Glutamatergic neuron (in vitro differentiated cells): ENCODE results near the gene FGGY. TPM values are rescaled to one million over a fixed set of nuclear protein-coding genes. Genes with fewer than 3 reads are reported as not detected.

Experiments used
- DNase-seq: peaks from one replicate; pipeline ENCODE4 v3.0.0; 2022
- H3K27ac Mint-ChIP-seq: one replicate; pipeline ENCODE4 v1.8.0; 2020; ENCODE audit warnings: mild to moderate bottlenecking, mixed read lengths, inconsistent platforms; ENCODE audit not compliant: unreplicated experiment
- H3K27me3 Mint-ChIP-seq: one replicate; pipeline ENCODE4 v1.8.0; 2020; ENCODE audit warnings: mild to moderate bottlenecking, moderate library complexity, mixed read lengths, inconsistent platforms; ENCODE audit not compliant: unreplicated experiment
- H3K36me3 Mint-ChIP-seq: one replicate; pipeline ENCODE4 v1.8.0; 2020; ENCODE audit warnings: mild to moderate bottlenecking, mixed read lengths, inconsistent platforms; ENCODE audit not compliant: unreplicated experiment
- H3K4me1 Mint-ChIP-seq: one replicate; pipeline ENCODE4 v1.8.0; 2020; ENCODE audit warnings: mild to moderate bottlenecking, low read depth, mixed read lengths, inconsistent platforms; ENCODE audit not compliant: unreplicated experiment
- H3K4me3 Mint-ChIP-seq: one replicate; pipeline ENCODE4 v1.8.0; 2020; ENCODE audit warnings: mild to moderate bottlenecking, mixed read lengths, inconsistent platforms; ENCODE audit not compliant: unreplicated experiment
- H3K9me3 Mint-ChIP-seq: one replicate; pipeline ENCODE4 v1.8.0; 2020; ENCODE audit warnings: mild to moderate bottlenecking, moderate library complexity, mixed read lengths, inconsistent platforms; ENCODE audit not compliant: unreplicated experiment
- total RNA-seq: library from RNA; stranded (reverse); fragmentation: NEBNext Ultra II Directional; extraction: Animal tissue kit (Norgen Biotek cat#: 25700); gene quantifications from one replicate; pipeline ENCODE4 v1.2.1, GENCODE V29; 2021; ENCODE audit not compliant: unreplicated experiment
- TF ChIP-seq, protein P1 (sequence below): fragments of 200-600 bp; sonication (generic); IDR thresholded peaks from one replicate; pipeline ENCODE4 v1.5.0; 2021; ENCODE audit not compliant: partially characterized antibody, unreplicated experiment

FGGY gene
- total RNA-seq, 1 donor from 2014 or later: 11.6 TPM

DNA sequence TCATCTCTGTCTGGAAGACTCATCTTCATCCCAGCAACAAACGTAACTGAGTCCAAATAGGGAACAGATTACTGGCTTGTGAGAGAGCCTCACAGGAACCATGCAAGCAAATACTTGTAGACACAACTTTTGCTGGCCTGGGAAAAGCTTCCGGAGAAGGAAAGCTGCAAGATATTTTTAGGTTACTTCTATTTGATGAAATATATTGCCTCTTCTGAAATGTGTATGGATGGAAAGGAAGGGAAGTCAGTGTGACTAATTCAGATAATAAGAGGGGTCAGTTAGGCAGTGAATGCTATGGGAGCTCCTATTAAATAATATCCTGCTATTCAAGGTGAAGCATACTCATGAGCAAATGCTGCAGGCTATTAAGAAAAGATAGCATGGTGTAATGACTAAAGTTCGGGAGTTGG, 20.4 kb upstream of the FGGY start:
- Mint-ChIP-seq H3K9me3 (no peaks in the 10 kb centered on the region), H3K36me3 (no peaks in the 10 kb centered on the region), H3K27ac (no peak overlapping the region), H3K27me3 (no peaks in the 10 kb centered on the region), H3K4me1 (peaks cover 9% of the 10 kb centered on the region), H3K4me3 (no peak overlapping the region)
- DNase-seq: no peak
- TF ChIP-seq, protein P1, sequence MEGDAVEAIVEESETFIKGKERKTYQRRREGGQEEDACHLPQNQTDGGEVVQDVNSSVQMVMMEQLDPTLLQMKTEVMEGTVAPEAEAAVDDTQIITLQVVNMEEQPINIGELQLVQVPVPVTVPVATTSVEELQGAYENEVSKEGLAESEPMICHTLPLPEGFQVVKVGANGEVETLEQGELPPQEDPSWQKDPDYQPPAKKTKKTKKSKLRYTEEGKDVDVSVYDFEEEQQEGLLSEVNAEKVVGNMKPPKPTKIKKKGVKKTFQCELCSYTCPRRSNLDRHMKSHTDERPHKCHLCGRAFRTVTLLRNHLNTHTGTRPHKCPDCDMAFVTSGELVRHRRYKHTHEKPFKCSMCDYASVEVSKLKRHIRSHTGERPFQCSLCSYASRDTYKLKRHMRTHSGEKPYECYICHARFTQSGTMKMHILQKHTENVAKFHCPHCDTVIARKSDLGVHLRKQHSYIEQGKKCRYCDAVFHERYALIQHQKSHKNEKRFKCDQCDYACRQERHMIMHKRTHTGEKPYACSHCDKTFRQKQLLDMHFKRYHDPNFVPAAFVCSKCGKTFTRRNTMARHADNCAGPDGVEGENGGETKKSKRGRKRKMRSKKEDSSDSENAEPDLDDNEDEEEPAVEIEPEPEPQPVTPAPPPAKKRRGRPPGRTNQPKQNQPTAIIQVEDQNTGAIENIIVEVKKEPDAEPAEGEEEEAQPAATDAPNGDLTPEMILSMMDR: no peak

DNA sequence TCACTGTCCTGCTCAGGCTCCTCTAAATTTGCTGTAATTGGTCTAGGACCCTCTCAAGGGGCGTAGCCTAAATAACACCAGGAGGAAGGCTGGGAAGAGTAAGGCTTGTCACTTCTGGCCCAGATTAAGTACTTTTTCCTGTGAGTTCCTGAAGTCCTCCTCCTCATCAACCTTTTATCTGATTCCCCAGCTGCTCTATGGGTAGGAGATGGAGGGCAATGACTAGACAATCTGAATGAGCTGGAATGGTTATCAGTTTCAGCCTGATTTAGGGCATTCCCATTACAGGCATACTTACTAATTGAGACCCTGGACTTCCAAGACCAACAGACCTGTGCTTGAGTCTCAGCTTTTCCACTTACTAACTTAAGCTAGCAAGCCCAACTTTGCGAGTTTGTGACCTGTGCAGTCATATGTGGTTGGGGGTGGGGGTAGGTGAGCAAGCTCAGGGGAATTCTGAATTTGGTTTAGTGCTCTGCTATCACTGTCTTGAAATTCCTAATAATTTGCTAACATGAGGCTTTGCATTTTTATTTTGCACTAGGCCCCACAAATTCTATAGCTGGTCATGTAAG, 18.0 kb upstream of the FGGY start:
- TF ChIP-seq, protein P1: no peak
- Mint-ChIP-seq H3K27ac (no peak overlapping the region), H3K36me3 (no peaks in the 10 kb centered on the region), H3K9me3 (no peaks in the 10 kb centered on the region), H3K4me1 (peaks cover 3% of the 10 kb centered on the region), H3K27me3 (no peaks in the 10 kb centered on the region), H3K4me3 (no peak overlapping the region)
- DNase-seq: no peak

DNA sequence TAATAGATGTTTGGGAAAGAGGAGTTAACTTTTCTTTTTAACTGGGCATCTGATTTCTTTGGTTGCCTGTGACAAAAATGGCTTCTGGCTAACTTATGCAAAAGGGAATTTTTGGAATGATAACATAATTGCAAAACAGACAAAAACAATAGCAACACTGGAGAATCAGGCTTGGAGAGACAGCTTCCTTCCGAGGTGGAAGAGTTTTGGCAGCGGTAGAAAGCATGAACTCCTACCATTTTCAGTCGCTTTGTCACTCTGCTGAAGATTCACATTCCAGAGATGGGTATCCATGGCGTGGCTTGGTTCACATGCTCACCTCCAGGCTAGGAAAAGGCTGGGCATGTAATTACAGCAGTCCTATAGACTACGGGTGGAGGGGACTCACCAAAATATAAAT, 17.2 kb upstream of the FGGY start:
- Mint-ChIP-seq H3K36me3 (no peaks in the 10 kb centered on the region), H3K4me1 (peaks cover 3% of the 10 kb centered on the region), H3K9me3 (no peaks in the 10 kb centered on the region), H3K4me3 (no peak overlapping the region), H3K27me3 (no peaks in the 10 kb centered on the region), H3K27ac (no peak overlapping the region)
- TF ChIP-seq, protein P1: no peak
- no peak for DNase-seq

DNA sequence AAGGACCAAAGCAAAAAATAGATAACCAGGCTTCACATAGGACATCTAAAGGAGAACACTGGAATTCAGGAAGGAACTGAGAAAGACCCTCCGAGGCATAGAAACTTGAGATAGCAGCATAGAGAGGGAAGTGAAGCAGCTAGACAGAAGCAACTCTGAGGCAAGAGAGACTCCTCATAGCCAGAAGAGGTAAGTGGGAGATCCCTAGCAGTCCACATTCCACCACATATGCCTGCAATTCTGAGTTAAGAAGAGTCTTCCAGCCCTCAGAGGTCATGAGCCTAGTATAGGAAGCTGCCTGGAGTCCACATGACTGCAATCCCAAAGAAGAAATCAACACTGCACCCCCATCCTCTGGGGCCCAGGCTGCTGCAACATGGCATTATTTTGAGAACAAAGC, 13.9 kb upstream of the FGGY start:
- TF ChIP-seq, protein P1: no peak
- Mint-ChIP-seq H3K27me3 (no peaks in the 10 kb centered on the region), H3K4me3 (no peak overlapping the region), H3K9me3 (no peaks in the 10 kb centered on the region), H3K4me1 (peaks cover 3% of the 10 kb centered on the region), H3K36me3 (no peaks in the 10 kb centered on the region), H3K27ac (no peak overlapping the region)
- no peak for DNase-seq

DNA sequence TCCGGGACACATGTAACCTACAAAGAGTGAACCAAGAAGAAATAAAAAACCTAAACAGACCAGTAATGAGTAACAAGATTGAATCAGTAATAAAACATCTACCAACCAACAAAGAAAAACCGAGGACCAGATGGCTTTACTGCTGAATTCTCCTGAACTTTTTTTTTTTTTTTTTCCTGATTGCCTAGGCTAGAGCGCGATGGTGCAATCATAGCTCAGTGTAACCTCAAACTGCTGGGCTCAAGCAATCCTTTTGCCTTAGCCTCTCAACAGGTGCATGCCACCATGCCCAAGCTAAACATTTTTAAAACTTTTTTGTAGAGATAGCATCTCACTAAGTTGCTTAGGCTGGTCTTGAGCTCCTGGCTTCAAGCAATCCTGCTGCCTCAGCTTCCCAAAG, 11.2 kb upstream of the FGGY start:
- Mint-ChIP-seq H3K27me3 (no peaks in the 10 kb centered on the region), H3K36me3 (no peaks in the 10 kb centered on the region), H3K9me3 (peaks cover 2% of the 10 kb centered on the region), H3K27ac (no peak overlapping the region), H3K4me1 (no peaks in the 10 kb centered on the region), H3K4me3 (no peak overlapping the region)
- DNase-seq: no peak
- TF ChIP-seq, protein P1: no peak
